GM21390 (cell line): ENCODE data around the gene MATN3.
"Not testable (repeated sequence)": the region's sequence is repeated elsewhere in the genome, so short reads cannot be mapped to it uniquely, and the experiment has no call there.

Experiments used
- ATAC-seq: cut with Tn5 transposase; IDR thresholded peaks from one replicate; pipeline ENCODE4 v1.9.1; 2021; ENCODE audit not compliant: unreplicated experiment

The MATN3 gene, protein sequence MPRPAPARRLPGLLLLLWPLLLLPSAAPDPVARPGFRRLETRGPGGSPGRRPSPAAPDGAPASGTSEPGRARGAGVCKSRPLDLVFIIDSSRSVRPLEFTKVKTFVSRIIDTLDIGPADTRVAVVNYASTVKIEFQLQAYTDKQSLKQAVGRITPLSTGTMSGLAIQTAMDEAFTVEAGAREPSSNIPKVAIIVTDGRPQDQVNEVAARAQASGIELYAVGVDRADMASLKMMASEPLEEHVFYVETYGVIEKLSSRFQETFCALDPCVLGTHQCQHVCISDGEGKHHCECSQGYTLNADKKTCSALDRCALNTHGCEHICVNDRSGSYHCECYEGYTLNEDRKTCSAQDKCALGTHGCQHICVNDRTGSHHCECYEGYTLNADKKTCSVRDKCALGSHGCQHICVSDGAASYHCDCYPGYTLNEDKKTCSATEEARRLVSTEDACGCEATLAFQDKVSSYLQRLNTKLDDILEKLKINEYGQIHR

DNA sequence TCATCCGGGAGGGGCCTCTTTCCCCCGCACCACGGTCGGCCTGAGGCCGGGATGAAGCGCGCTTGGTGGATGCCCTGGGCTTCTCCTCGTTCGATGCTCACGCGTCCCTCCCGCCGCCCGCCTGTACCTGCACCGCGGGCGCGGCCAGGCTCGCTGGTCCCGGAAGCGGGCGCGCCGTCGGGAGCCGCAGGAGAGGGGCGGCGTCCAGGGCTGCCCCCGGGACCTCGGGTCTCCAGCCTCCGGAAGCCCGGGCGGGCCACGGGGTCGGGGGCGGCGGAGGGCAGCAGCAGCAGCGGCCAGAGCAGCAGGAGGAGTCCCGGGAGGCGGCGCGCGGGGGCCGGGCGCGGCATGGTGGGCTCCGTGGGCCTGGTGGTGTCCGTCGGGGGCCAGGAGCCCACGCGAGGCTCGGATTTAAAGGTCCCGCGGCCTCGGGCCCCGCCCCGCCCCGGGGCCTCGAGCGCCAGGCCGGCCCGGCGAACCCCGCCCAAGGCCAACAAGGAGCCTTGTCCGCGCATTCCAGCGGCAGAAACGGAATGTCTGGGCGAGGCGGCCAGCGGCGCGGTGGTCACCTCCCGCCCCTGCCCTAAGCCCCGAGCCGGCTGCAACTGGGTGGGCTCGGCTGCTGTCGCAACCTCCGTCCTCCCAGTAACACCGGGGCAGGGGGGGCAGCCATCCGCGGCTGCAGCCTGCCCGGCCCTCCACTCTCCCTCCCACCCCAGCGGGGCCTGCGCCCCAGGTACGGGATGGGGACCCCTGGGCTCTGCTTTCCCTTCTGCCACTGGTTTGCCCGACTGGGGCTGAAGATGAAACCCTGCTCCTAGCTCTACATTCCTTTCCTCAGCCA lies at the start of gene MATN3:
Gene MATN3, minus strand, starts transcription at position 387 of the 844 bp plus-strand sequence. Its CDS starts 37 bp downstream, at position 350.
- no peak for ATAC-seq

DNA sequence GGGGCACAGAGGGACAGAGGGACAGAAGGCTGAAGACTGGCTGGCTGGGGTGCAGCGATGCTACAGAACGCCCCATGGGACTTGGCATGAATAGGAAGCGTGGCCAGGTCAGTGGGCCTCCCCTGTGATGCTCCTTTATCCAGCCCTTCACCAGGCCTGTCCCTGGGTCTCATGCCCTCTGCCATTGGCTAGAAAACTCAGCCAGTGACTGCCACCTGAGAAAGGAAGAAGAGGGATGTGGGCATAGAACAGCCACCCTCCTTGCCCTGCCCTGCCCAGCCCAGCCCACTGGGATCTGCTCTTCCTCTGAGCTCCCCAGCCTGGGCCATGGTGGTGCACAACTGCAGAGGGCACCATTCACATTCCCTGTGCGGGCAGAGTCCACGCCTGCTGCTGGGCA lies 49.5 kb upstream of the MATN3 start:
- no peak for ATAC-seq

DNA sequence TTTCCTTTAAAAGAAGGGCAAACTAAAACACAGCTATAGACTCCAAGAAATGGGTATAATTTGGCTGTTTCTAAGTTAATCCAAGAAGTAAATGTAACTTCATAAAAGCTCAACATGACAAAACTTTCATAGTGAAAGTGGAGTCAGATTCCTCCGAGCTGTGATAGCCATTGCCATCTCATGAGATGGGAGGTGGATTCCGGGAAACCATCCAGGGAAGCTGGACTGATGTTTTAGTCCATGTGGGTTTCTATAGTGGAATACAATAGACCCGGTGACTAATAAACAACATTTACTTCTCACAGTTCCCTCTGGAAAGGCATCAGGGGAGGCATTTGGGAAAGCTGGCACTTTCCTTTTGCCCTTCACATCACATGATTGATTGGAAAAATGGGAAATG lies 49.0 kb upstream of the MATN3 start:
- ATAC-seq, result no peak

DNA sequence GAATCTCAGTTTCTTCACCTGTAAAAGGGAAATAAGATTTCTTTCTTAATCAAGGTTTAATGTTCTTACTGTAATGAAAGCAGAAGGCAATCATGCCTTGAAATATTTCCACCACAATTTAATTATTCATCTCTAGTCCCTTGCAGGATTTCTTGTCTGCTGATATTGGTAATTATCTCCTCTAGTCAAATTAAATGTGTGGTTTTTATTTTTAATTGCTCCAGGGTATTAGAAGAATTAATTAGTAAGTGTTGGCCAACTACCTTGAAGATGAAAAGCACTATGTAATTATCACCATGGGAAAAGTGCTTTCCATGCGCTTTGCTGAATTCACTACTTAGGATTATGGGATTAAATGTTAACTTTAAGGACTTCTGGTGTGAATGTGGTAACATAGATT lies 47.6 kb upstream of the MATN3 start:
- no peak for ATAC-seq

DNA sequence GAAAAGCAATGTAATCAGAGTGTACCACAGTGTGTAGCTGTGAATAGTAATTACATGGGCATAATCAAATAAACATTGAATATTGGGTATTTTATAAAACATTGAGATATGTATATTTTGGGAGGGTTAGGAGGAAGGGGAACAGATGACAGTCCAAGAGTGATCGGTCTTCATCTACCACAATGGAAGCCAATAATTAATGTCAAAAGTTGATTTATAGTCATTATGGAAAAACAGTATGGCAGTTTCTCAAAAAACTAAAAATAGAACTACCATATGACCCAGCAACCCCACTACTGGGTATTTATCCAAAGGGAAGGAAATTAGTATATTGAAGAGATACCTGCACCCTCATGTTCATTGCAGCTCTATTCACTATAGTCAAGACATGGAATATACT lies 44.8 kb upstream of the MATN3 start:
- no peak for ATAC-seq

DNA sequence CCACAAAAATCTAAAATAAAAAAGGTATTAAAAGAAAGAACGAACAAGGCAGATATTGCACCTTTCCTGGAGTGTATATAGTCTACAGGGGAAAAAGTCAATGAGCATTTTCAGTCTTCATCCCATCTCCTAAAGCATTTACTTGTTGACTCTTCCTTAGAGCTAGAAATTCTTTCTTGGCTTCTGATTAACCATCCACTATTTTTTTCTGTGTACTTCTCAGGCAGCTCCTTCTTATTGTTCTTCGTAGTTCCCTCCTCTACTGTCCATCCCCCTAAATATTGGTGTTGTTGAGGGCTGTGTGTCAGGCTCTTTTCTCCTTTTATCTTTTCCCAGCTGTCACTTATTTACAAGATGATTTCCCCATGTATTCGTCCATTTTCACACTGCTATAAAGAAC lies 42.5 kb upstream of the MATN3 start:
- ATAC-seq, result no peak

DNA sequence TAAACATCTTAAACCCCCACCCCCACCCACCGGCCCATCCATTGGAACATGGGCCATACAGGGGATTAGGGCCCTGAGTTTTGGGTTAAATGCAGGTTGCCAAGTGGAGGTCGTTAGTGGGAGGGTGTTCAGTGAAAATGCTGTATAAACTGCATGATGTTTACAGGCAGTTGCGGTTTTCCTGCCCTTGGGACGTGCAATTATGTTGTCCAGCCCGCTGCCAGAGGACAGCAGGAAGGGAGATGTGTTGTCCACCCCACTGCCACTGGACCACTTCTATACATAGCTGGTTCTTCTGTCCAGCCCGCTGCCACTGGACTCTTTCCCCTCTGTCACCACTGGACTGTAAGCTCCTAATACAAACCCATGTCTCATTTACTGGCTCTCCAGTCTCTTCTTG lies 41.7 kb upstream of the MATN3 start:
- ATAC-seq, result no peak

DNA sequence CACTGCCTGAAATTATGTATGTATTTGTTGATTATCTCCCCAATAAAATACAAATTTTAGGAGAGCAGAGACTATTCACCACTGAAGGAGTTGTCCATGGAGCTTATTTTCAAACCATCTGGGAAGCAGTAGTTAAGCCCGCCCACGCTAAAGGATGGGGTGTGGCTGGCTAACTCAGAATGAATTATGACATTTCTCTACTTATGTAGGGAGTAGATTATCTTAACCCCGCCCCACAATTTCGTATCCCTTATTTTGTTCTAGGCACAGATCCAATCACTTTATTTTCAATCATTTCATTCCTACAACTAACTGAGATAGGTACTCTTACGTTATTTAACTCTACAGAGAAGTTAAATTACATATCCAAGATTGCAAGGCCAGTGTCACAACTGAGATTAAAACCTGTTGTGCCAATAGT lies 40.4 kb upstream of the MATN3 start:
- no peak for ATAC-seq

DNA sequence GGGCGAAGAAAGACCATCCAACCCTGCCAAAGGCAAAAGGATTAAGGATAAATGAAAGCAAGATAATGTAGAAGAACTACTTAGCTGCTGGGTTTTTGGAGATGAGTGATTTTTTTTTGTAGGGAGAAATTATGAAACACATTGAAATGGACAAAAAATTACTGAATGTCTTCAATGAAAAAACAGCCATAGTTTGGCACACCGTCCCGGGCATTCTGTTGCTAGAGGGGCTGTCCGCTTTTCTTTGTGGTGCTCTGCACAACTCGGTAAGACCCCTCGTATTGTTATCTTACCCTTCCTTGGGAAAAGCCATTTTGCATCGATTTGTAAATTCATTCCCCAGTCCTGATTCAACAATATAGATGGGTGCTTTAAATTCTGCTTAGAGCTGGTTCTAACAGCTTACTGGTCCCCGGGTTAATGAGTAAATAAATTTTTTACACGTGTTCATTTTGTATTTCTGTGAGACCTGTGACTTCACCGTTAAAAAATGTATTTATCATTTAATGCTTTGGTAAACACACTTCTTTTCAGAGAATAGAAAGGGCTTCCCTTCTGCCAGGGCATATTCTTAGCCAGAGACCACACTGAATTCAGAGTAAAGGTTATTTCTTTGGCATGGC lies 39.9 kb upstream of the MATN3 start:
- no peak for ATAC-seq

DNA sequence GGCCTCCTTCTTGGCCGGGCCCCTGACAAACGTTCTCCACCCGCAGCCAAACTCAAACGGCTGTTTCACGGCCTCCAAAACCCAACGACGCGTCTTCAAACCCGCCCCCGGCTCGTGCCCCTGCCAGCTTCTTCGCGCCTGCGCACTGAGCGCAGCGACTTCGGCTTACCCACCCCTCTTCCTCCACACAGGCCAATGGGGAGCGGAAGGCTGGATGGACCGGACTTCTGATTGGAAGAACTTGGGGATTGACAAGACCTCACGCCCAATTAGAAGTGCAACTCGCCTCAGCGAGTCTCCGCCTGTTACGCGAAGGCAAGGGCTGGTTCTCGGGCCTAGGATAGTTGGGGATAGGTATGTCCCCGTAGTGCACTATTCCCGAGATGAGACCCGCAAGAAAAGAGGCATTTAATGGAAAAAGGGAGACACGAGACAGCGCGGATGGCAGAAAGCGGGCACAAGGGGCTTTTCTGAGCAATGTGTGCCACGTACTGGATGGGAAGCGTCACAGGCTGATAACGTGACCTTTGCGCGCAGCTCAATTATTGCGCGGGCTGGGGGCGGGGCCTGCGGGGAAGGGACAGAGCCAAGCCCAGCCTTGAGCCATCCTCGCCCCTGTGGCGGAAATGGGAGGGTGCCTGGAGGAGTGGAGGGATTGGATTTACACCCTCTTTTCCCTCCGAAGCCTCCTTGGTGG lies 39.2 kb upstream of the MATN3 start, which contains the start of gene LAPTM4A:
Gene LAPTM4A, minus strand, starts transcription at position 97 of the 697 bp plus-strand sequence. CDS start 108 bp downstream, outside the sequence.
- peak; percentile 93 for ATAC-seq

DNA sequence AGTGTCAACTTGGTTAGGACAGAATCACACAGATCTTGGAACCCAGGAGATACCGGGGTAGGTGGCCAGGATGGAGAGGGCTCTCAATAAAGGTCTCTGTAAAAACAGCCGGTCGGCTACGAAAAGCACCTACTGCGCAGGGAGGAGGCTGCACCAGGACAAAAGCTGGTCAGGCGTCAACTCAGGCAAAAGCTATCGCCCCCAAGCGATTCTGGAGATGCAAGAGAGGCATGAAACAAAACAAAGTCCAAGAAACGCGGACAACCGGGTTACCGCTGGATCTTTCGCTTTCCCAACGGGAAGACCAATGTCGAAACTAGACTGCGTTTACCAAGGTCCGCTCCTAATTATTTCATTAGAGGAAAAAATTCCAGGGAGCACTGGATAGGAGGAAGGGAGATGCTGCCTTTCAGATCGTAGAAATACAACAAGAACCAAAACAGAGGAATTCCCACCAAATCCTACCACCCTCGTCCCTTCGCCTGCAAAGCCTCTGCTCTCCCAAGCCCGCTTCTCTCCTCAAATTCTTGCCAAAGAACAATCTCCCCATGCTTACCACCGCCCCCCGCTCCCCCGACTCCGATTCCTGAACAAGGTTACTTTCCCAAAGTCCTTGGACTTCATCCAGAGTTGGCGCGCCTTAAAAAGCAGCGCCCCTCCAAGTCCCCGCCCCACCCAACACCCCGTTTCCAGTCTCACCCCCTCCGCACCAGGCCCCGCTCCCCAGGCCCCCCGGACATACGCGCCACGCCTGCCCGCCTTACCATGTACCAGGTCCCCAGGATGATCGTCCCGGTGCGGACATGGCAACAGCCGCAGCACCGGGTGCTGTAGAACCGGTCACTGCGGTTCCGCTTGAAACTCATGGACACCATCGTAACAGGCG lies 38.4 kb upstream of the MATN3 start:
- peak; percentile 26 for ATAC-seq

DNA sequence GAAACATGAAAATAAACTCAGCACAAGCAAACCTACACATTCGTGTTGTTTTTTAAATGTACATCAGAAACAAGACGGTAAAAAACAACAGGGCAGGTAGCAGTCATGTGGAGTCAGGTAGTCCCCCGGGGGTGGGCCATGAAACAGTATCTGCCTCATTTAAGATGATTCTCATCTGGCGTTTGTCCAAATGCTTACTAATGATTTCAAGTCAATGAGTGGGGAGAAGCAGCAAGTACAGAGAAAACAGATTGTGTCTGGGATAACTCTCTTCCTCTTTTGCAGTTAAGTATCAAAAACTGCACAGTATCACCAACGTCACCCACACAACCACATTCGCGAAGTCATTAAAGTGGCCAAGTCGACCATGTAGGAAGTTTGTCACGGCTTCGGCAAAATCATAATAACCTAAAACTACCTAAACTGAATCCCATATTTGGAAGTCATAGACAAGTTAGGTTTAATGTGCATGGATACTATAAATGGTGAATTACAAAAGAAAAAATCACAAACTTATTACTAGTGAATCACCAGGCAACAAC lies 37.7 kb upstream of the MATN3 start:
- peak; percentile 31 for ATAC-seq

DNA sequence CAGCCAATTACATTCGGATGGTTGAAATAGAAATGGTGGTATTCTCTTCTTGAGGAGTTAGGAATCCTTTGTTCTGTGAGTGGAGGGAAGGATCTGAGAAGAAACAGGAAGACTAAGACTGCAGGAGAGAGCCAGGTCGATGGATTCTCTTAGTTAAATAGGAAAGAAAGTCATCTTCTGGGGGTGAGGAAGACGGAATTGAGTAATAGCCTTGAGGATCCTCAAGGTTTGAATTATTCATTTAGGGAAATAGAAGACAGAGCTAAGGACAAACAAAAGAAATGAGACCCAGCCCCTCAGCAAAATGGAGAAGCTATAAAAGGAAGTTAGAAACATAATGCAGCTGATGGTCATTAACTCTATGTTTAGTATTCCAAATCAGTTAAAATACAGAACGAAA lies 37.2 kb upstream of the MATN3 start:
- no peak for ATAC-seq

DNA sequence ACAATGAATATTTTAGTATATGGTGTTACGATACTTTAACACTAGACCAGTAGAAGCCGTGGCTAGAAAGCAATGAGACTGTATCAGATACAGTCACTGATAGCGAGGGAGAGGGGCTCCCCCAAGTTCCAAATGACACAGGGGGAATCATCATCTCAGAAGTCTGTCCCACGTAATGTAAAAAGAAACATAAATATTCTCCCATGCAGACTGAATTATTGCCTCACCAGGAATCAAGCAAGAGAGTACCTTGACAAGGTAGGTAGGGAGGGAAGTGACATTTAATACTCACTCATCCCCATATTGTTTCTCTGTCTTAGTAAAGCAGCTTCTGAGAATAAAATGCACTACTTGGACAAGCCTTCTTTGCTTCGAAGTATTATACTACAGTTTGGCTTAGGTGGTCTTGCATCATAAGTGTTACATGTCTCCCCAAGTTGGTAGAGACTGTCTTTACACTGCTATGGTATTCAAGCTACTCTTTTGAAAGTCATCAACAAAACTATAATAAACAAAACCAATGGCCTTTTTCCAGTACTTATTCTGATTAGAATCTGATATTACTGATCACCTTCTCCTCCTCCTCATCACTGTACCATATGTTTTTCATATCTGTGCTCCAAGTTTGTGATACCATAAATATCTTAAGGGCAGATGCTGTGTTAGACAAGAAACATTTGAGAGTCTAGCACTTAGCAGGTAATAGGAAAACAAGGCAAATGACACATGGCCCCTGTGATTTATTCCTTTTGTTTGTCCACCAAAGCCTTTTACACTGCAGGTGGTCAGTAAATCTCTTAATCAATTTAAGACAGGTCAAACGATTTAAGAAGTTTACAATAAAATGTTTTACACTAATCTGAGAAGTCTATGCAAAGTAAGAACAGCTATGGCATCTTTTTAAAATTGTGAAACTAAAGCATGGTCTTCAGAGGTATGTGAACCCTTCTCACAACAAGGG lies 36.3 kb upstream of the MATN3 start:
- ATAC-seq, result no peak

DNA sequence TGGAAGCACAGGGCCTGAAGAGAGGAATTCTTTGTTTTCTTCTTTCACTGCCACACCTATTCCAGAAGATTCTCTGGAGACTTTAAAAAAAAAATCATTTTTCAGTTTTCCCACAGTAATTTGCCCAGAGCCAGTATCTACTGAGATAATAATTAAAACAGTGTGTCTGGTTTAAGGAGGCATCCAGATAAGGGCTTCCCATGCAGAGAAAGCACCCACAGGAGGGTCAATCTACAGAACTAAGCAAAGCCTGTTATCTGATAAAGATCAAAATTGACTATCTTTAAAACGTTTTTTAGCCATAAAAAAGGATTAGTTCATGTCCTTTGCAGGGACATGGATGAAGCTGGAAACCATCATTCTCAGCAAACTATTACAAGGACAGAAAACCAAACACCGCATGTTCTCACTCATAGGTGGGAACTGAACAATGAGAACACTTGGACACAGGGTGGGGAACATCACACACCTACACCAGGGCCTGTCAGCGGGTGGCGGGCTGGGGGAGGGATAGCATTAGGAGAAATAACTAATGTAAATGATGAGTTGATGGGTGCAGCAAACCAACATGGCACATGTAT lies 33.3 kb upstream of the MATN3 start:
- not testable (repeated sequence) for ATAC-seq

DNA sequence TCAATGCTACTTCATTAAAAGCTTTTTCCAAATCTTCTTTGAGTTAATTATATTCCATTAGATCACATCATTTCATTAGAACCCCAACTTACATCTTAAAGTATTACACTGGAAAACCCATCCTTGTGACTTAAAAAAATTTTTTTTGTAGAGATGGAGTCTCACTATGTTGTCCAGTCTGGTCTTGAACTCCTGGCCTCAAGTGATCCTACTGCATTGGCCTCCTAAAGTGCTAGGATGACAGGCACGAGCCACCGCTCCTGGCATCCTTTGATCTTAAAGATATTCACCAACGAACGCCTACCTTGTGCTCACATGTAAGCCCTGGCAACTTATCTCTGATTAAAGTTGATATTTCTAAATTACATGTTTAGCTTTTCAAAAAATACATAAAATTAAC lies 32.3 kb upstream of the MATN3 start:
- ATAC-seq, result no peak

DNA sequence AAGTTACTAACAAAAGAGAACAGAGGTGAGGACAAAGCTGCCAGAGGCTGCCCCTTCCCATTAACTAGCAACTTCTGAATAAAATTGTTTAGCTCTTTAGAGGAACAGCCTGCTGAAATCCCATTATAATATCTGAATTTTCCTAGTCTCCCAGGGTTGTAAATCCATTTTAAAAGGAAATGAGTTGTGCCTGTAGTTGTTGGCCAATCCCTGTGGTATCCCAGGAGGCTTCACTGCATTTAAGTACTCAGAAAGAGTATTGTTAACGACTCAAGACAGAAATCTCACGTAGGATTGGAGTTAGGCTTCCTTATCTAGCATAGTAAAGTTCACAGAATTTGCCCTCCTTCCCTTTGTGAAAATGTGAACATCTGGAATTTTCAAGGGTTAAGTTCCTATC lies 30.1 kb upstream of the MATN3 start:
- ATAC-seq, result no peak
